ENCODE results near the gene SUPT20HL1. TPM values are rescaled to one million over a fixed set of nuclear protein-coding genes. Genes with fewer than 3 reads are reported as not detected.
A peak's percentile ranks its signal among the peaks of the same experiment; 100 is the strongest.
"Not testable (repeated sequence)": the region's sequence is repeated elsewhere in the genome, so short reads cannot be mapped to it uniquely, and the experiment has no call there.

SUPT20HL1 gene
- polyA plus RNA-seq, 3 donors: 0.06 TPM; not detected in 2

- DNase-seq: not testable (repeated sequence)
Observed at GRCh38 chrX:24363432-24364181, 3.2 kb downstream of the SUPT20HL1 start.

- DNase-seq: no peak
Observed at GRCh38 chrX:24364326-24364725, 3.9 kb downstream of the SUPT20HL1 start.

- DNase-seq: no peak
Observed at GRCh38 chrX:24364851-24365538, 4.6 kb downstream of the SUPT20HL1 start.

- DNase-seq: not testable (repeated sequence)
Observed at GRCh38 chrX:24366762-24367400, 6.4 kb downstream of the SUPT20HL1 start.

GRCh38 chrX:24369816-24370215 lies 9.4 kb downstream of the SUPT20HL1 start:
- DNase-seq: no peak

GRCh38 chrX:24371391-24371972 lies 11.0 kb downstream of the SUPT20HL1 start:
- peak; percentile 60 for DNase-seq

GRCh38 chrX:24372021-24372763 lies 11.8 kb downstream of the SUPT20HL1 start:
- DNase-seq: no peak

- DNase-seq: no peak
Observed at GRCh38 chrX:24375600-24376131, 15.2 kb downstream of the SUPT20HL1 start.

GRCh38 chrX:24376403-24376802 lies 16.0 kb downstream of the SUPT20HL1 start:
- no peak for DNase-seq

GRCh38 chrX:24377195-24377594 lies 16.8 kb downstream of the SUPT20HL1 start:
- DNase-seq: no peak

- no peak for DNase-seq
Observed at GRCh38 chrX:24377911-24378468, 17.6 kb downstream of the SUPT20HL1 start.

- DNase-seq: no peak
Observed at GRCh38 chrX:24378706-24379105, 18.3 kb downstream of the SUPT20HL1 start.

- no peak for DNase-seq
Observed at GRCh38 chrX:24380262-24381187, 20.1 kb downstream of the SUPT20HL1 start.

GRCh38 chrX:24382315-24382714 lies 21.9 kb downstream of the SUPT20HL1 start:
- DNase-seq: not testable (repeated sequence)

GRCh38 chrX:24387724-24388123 lies 27.3 kb downstream of the SUPT20HL1 start:
- DNase-seq: no peak

GRCh38 chrX:24391389-24391788 lies 30.9 kb downstream of the SUPT20HL1 start:
- no peak for DNase-seq

- no peak for DNase-seq
Observed at GRCh38 chrX:24391843-24392242, 31.4 kb downstream of the SUPT20HL1 start.

- no peak for DNase-seq
Observed at GRCh38 chrX:24392709-24393108, 32.3 kb downstream of the SUPT20HL1 start.

GRCh38 chrX:24395775-24396174 lies 35.3 kb downstream of the SUPT20HL1 start:
- peak; percentile 72 for DNase-seq

Data from renal pelvis (tissue), 4 donors.